SH-SY5Y (cell line): ENCODE measurements around the gene SPI1.

Source experiments
- GATA2 ChIP-seq: IDR thresholded peaks from 2 replicates; pipeline ENCODE4 v1.6.1; 2011; ENCODE audit warnings: mild to moderate bottlenecking, low read depth, low read length
- GATA3 ChIP-seq: IDR thresholded peaks from 2 replicates; pipeline ENCODE4 v1.6.1; 2011; ENCODE audit warnings: low read depth, mild to moderate bottlenecking, low read length, moderate library complexity

SPI1 gene

GRCh38 chr11:47378010-47378835, at the start of gene SPI1:
Gene SPI1 (minus strand): TSS chr11:47378547. CDS start chr11:47378353, 194 bp downstream.
- TF ChIP-seq GATA3 (no peak), GATA2 (no peak)

GRCh38 chr11:47426062-47426956, 48.0 kb upstream of the SPI1 start, which contains the start of gene PSMC3:
Gene PSMC3 (minus strand): TSS chr11:47426439. CDS start chr11:47426279, 160 bp downstream.
- TF ChIP-seq GATA2 (no peak), GATA3 (no peak)

DNA sequence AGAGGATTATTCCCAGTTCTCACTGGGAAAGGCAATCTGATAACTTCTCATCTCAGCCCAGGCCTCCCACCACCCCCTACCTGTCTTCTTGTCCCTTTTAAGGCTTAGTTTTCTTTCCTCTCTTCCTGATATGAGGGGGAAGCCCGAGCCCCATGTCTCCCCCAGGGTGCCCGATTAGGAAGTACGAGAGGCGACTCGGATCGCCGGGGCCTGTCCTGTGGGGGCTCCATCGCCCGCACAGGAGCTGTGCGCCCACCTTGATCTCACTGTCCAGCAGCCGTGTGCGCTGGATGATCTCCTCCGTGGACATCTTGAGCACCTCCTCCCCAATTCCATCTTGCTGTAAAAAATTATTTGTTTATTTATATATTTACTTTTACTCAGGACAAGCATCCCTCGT, 47.3 kb upstream of the SPI1 start:
- TF ChIP-seq GATA3 = no peak
- no peak for TF ChIP-seq GATA2

- TF ChIP-seq GATA2 = no peak
- TF ChIP-seq GATA3 = no peak
These were observed 40.3 kb upstream of the SPI1 start for GRCh38 chr11:47418454-47419259.

DNA sequence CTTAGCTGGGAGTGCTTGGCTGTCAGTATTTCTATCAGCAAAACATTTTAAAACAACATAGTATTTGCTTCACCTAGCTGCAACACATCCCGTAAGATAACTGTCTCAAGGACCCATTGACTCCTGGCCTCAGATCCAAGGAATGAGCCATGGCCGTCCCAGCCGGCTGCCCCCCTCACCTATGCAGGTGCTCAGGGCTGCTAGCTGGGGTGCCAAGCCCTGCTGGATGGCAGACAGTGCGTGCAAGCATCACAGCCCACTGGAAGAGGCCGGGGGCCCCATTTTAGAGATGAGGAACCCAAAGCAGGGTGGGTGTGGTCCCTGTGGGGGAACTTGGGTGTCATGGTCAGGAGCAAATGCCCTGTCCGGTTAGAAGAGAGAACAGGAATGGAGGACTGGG, 39.4 kb upstream of the SPI1 start:
- no peak for TF ChIP-seq GATA3
- TF ChIP-seq GATA2 = no peak

DNA sequence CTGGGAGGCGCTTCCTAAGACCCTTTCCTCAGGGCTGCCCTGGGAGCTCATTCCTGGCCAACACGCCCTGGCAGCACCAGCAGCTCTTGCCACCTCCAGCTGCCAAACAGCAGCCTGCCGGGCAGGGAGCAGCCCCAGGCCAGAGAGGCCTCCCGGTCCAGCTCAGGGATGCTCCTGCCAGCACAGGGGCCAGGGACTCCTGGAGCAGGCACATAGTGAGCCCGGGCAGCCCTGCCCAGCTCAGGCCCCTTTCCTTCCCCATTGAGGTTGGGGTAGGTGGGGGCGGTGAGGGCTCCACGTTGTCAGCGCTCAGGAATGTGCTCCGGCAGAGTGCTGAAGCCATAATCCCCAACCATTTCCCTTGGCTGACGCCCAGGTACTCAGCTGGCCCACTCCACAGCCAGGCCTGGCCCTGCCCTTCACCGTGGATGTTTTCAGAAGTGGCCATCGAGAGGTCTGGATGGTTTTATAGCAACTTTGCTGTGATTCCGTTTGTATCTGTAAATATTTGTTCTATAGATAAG, 37.7 kb upstream of the SPI1 start:
- TF ChIP-seq GATA2 = no peak
- TF ChIP-seq GATA3 = no peak

- TF ChIP-seq GATA3 (no peak), GATA2 (no peak)
These were observed 36.9 kb upstream of the SPI1 start for GRCh38 chr11:47415091-47415854.

GRCh38 chr11:47414685-47415070, 36.3 kb upstream of the SPI1 start:
- no peak for TF ChIP-seq GATA2
- no peak for TF ChIP-seq GATA3

DNA sequence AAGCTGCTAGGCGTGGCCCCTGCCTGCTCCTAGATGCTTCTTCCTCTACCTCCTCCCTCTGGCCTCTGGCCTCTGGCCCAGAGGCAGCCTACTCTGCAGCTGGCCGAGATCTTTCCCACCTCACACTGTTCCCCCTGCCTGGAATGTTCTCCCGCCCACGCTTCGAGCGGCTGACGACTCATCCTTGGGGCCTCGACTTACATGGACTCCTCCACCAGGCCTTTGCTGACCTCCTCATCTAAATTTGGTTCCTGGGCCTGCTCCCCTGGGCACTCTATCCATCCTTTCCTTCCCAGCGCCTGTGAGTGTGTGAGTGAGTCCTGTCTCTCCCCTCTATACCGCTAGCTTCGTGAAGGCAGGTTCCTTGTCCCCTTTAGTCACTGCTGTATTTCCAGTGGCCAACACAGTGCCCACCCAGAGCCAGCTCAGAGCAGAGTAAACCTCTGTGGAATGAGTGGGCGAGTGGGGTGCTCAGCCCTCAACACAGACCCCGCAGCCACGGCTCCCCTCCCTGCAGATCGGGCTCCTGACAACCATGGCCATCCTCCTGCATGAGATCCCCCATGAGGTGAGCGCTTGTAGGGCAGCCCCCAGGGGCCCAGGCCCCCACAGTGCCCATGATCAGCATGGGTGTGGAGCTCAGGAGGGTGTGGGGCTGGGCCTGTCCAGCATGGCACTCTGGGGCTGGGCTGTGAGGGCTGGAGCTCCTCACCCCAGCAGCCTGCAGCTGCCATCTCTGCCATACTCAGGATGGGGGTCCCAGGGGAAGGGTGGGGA, 35.7 kb upstream of the SPI1 start:
- TF ChIP-seq GATA3 = no peak
- TF ChIP-seq GATA2 = no peak

- TF ChIP-seq GATA3 (no peak), GATA2 (no peak)
These were observed 35.0 kb upstream of the SPI1 start for GRCh38 chr11:47413351-47413750.

- no peak for TF ChIP-seq GATA2
- no peak for TF ChIP-seq GATA3
These were observed 33.8 kb upstream of the SPI1 start for GRCh38 chr11:47411884-47412746.
